H9 (cell line): ENCODE measurements around the gene GFER. TPM values are rescaled to one million over a fixed set of nuclear protein-coding genes. Genes with fewer than 3 reads are reported as not detected.

ENCODE experiments used
- DNase-seq: peaks from one replicate; pipeline ENCODE4 v3.0.0-alpha.2; 2017
- H2AFZ ChIP-seq: one replicate; pipeline ENCODE4 v1.6.1; 2013; ENCODE audit warnings: mild to moderate bottlenecking, low read length, control low read depth, moderate library complexity
- H2AK5ac ChIP-seq: 2 replicates; pipeline ENCODE4 v1.6.1; 2013; ENCODE audit warnings: low read length, control low read depth, mixed read lengths; ENCODE audit not compliant: insufficient read length
- H2BK120ac ChIP-seq: one replicate; pipeline ENCODE4 v1.6.1; 2013; ENCODE audit warnings: low read depth, mild to moderate bottlenecking, low read length, control low read depth, inconsistent platforms; ENCODE audit not compliant: poor library complexity, severe bottlenecking
- H2BK12ac ChIP-seq: 2 replicates; pipeline ENCODE4 v1.6.1; 2013; ENCODE audit warnings: low read length, control low read depth, mixed read lengths, low read depth; ENCODE audit not compliant: insufficient read length
- H2BK15ac ChIP-seq: 2 replicates; pipeline ENCODE4 v1.6.1; 2013; ENCODE audit warnings: low read depth, low read length, control low read depth
- H2BK20ac ChIP-seq: one replicate; pipeline ENCODE4 v1.6.1; 2013; ENCODE audit warnings: low read depth, mild to moderate bottlenecking, low read length, control low read depth, inconsistent platforms; ENCODE audit not compliant: poor library complexity, severe bottlenecking
- H2BK5ac ChIP-seq: 2 replicates; pipeline ENCODE4 v1.6.1; 2013; ENCODE audit warnings: low read length, control low read depth, mixed read lengths; ENCODE audit not compliant: insufficient read length
- H3K14ac ChIP-seq: 2 replicates; pipeline ENCODE4 v1.6.1; 2013; ENCODE audit warnings: low read length, control low read depth; ENCODE audit not compliant: insufficient read depth
- H3K18ac ChIP-seq: 2 replicates; pipeline ENCODE4 v1.6.1; 2013; ENCODE audit warnings: low read depth, mild to moderate bottlenecking, mixed read lengths, low read length, control low read depth; ENCODE audit not compliant: insufficient read length
- H3K23ac ChIP-seq: 2 replicates; pipeline ENCODE4 v1.6.1; 2013; ENCODE audit warnings: low read length, control low read depth, mixed read lengths, low read depth; ENCODE audit not compliant: insufficient read length
- H3K23me2 ChIP-seq: 2 replicates; pipeline ENCODE4 v1.6.1; 2013; ENCODE audit warnings: low read depth, mild to moderate bottlenecking, mixed read lengths, low read length, control low read depth; ENCODE audit not compliant: insufficient read length, poor library complexity, severe bottlenecking
- H3K27ac ChIP-seq: 2 replicates; pipeline ENCODE4 v1.5.1; 2013; ENCODE audit warnings: low read length, control low read depth, mixed read lengths, low read depth; ENCODE audit not compliant: insufficient read length
- H3K27me3 ChIP-seq: 2 replicates; pipeline ENCODE4 v1.6.1; 2013; ENCODE audit warnings: low read length, control low read depth, inconsistent platforms; ENCODE audit not compliant: insufficient read depth
- H3K4ac ChIP-seq: 2 replicates; pipeline ENCODE4 v1.6.1; 2013; ENCODE audit warnings: low read depth, mild to moderate bottlenecking, control low read depth, inconsistent platforms, low read length, moderate library complexity
- H3K4me1 ChIP-seq: 2 replicates; pipeline ENCODE4 v1.6.1; 2013; ENCODE audit warnings: low read length, control low read depth, inconsistent platforms; ENCODE audit not compliant: insufficient read depth
- H3K4me2 ChIP-seq: 2 replicates; pipeline ENCODE4 v1.6.1; 2013; ENCODE audit warnings: low read length, control low read depth, mixed read lengths; ENCODE audit not compliant: insufficient read length, insufficient read depth
- H3K56ac ChIP-seq: 2 replicates; pipeline ENCODE4 v1.6.1; 2013; ENCODE audit warnings: low read depth, mild to moderate bottlenecking, mixed read lengths, low read length, control low read depth; ENCODE audit not compliant: insufficient read length
- H3K79me1 ChIP-seq: 2 replicates; pipeline ENCODE4 v1.6.1; 2013; ENCODE audit warnings: low read depth, mild to moderate bottlenecking, moderate library complexity, low read length, control low read depth, inconsistent platforms; ENCODE audit not compliant: insufficient read depth, poor library complexity, severe bottlenecking
- H3K79me2 ChIP-seq: 2 replicates; pipeline ENCODE4 v1.6.1; 2013; ENCODE audit warnings: low read length, control low read depth, inconsistent platforms; ENCODE audit not compliant: insufficient read depth
- H3K9ac ChIP-seq: 2 replicates; pipeline ENCODE4 v1.6.1; 2013; ENCODE audit warnings: low read length, control low read depth, mixed read lengths; ENCODE audit not compliant: insufficient read length; ENCODE audit errors: extremely low read depth
- H3K9me3 ChIP-seq: one replicate; pipeline ENCODE4 v1.6.1; 2013; ENCODE audit warnings: low read depth, low read length, inconsistent platforms; ENCODE audit not compliant: control insufficient read depth
- H3T11ph ChIP-seq: one replicate; pipeline ENCODE4 v1.6.1; 2013; ENCODE audit warnings: mild to moderate bottlenecking, low read length, control low read depth, inconsistent platforms
- H4K20me1 ChIP-seq: one replicate; pipeline ENCODE4 v1.6.1; 2013; ENCODE audit not compliant: control insufficient read depth, insufficient read length, insufficient read depth
- H4K5ac ChIP-seq: 2 replicates; pipeline ENCODE4 v1.6.1; 2013; ENCODE audit warnings: low read depth, mild to moderate bottlenecking, mixed read lengths, low read length, control low read depth; ENCODE audit not compliant: insufficient read length
- H4K8ac ChIP-seq: replicated peaks from 2 replicates; pipeline ENCODE4 v1.6.1; 2013; ENCODE audit warnings: low read length, control low read depth, mixed read lengths, low read depth; ENCODE audit not compliant: insufficient read length
- H4K91ac ChIP-seq: 2 replicates; pipeline ENCODE4 v1.6.1; 2013; ENCODE audit warnings: low read depth, mild to moderate bottlenecking, moderate library complexity, mixed read lengths, low read length, control low read depth; ENCODE audit not compliant: insufficient read length
- H3K27ac Mint-ChIP-seq, 3 experiments: 2 replicates in 2 of 3; 3 replicates in 1 of 3; pipeline ENCODE4 v1.8.0; 2020 to 2021; ENCODE audit warnings: mixed read lengths in 3 of 3, mild to moderate bottlenecking in 1 of 3, moderate library complexity in 1 of 3
- H3K27me3 Mint-ChIP-seq: 2 replicates; pipeline ENCODE4 v1.8.0; 2021; ENCODE audit warnings: low read depth, mild to moderate bottlenecking, moderate library complexity, mixed read lengths
- H3K36me3 Mint-ChIP-seq, 3 experiments: 2 replicates in 2 of 3; 3 replicates in 1 of 3; pipeline ENCODE4 v1.8.0; 2020 to 2021; ENCODE audit warnings: low read depth in 3 of 3, mixed read lengths in 3 of 3; ENCODE audit not compliant: insufficient read depth in 1 of 3
- H3K4me1 Mint-ChIP-seq, 2 experiments: 2 replicates each; pipeline ENCODE4 v1.8.0; 2020; ENCODE audit warnings: mixed read lengths in 2 of 2
- H3K4me3 Mint-ChIP-seq, 2 experiments: 2 replicates in 1 of 2; 3 replicates in 1 of 2; pipeline ENCODE4 v1.8.0; 2020 to 2021; ENCODE audit warnings: mild to moderate bottlenecking in 2 of 2, mixed read lengths in 2 of 2, moderate library complexity in 1 of 2
- H3K9me3 Mint-ChIP-seq, 2 experiments: 2 replicates in 1 of 2; 3 replicates in 1 of 2; pipeline ENCODE4 v1.8.0; 2020; ENCODE audit warnings: mild to moderate bottlenecking in 2 of 2, mixed read lengths in 2 of 2, moderate library complexity in 1 of 2
- CTCF ChIP-seq: fragments of 200-600 bp; sonication (generic); conservative IDR thresholded peaks from 3 replicates; pipeline ENCODE4 v1.8.0; 2021; ENCODE audit warnings: antibody characterized with exemption, mild to moderate bottlenecking
- WGBS: extraction: QIAGEN DNeasy Blood & Tissue Kit; methylation state at CpG from one replicate; pipeline ENCODE4 v1.1.7; 2013; ENCODE audit warnings: missing lambda C conversion rate, low lambda C conversion rate, mixed read lengths; ENCODE audit not compliant: insufficient read length; ENCODE audit errors: extremely low coverage; 5-methylcytosine and 5-hydroxymethylcytosine counted together
- total RNA-seq: library from RNA; stranded (reverse); gene quantifications from 2 replicates; pipeline ENCODE4 v1.2.1, GENCODE V29; 2021

The GFER gene
- total RNA-seq, 1 experiment from 2014 or later: 49.1 TPM

DNA sequence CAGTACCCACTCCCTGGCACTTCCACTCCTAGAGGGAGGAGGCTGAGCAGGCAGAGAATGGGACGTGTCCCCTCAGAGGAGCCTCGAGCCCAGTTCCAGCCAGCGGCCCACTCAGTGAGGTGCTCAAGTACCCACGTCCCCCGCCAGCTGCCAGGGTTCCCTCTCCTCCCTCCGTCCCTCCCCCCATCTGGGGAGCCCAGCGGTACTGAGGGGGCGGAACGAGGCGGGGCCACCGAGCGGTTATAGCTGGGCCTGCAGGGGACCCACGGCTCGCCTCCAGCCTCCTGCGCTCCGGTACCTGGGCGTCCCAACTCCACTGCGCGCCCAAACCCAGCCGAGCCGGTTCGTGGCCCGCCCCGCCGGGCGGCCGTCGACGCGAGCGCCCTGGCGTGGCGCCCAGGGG lies 35.5 kb downstream of the GFER start, which contains the start of gene NPW:
TSS of gene NPW (plus strand) at position 268 of the 403 bp plus-strand sequence.
- H3K56ac ChIP-seq: no peak within 1 kb of the TSS
- H3K4ac ChIP-seq: no peak within 1 kb of the TSS
- no peak within 1 kb of the TSS for H2BK20ac ChIP-seq
- no peaks in the 10 kb centered on the region for H3K79me1 ChIP-seq
- peaks cover 75% of the 10 kb centered on the region for H3K27me3 Mint-ChIP-seq
- no peak for DNase-seq
- no peak within 1 kb of the TSS for H3T11ph ChIP-seq
- no peak within 1 kb of the TSS for H4K8ac ChIP-seq
- no peak within 1 kb of the TSS; the same call in 1 of the 2 replicates for H3K14ac ChIP-seq
- no peaks in the 10 kb centered on the region; the same call in 1 of the 2 replicates for H3K4me1 ChIP-seq
- H2BK120ac ChIP-seq: no peak within 1 kb of the TSS
- H3K27ac Mint-ChIP-seq: peak within 1 kb of the TSS in 1 of 3 experiments; percentile 40; a peak in 1 of 7 replicates
- H3K79me2 ChIP-seq: no peaks in the 10 kb centered on the region
- H4K20me1 ChIP-seq: no peaks in the 10 kb centered on the region
- peak; percentile 15; the same call in 2 of the 3 replicates for TF ChIP-seq CTCF
- H3K9me3 ChIP-seq: no peaks in the 10 kb centered on the region
- H3K9me3 Mint-ChIP-seq: peaks cover 0 to 6% of the 10 kb centered on the region in 2 experiments; a peak in 3 of 5 replicates
- no peak within 1 kb of the TSS for H4K5ac ChIP-seq
- H2AFZ ChIP-seq: no peak within 1 kb of the TSS
- H2BK5ac ChIP-seq: no peak within 1 kb of the TSS
- H3K23me2 ChIP-seq: peaks cover 13% of the 10 kb centered on the region
- no peak within 1 kb of the TSS for H2AK5ac ChIP-seq
- peaks cover 10 to 12% of the 10 kb centered on the region in 2 experiments for H3K4me1 Mint-ChIP-seq
- no peak within 1 kb of the TSS for H3K23ac ChIP-seq
- no peak within 1 kb of the TSS for H2BK15ac ChIP-seq
- peaks cover 0 to 2% (median 0%) of the 10 kb centered on the region in 3 experiments; a peak in 1 of 7 replicates for H3K36me3 Mint-ChIP-seq
- no peak within 1 kb of the TSS for H4K91ac ChIP-seq
- H3K27ac ChIP-seq: no peak within 1 kb of the TSS
- H3K18ac ChIP-seq: no peak within 1 kb of the TSS
- peaks cover 13% of the 10 kb centered on the region; the same call in 1 of the 2 replicates for H3K27me3 ChIP-seq
- peak within 1 kb of the TSS; percentile 35 for H3K4me2 ChIP-seq
- peak within 1 kb of the TSS; percentile 51 to 83 for H3K4me3 Mint-ChIP-seq
- no peak within 1 kb of the TSS for H3K9ac ChIP-seq
- no CpG with 5 or more reads among the region's 33 CpGs for WGBS
- no peak within 1 kb of the TSS for H2BK12ac ChIP-seq
